Measurements from ENCODE around the gene DDB1. TPM values are rescaled to one million over a fixed set of nuclear protein-coding genes. Genes with fewer than 3 reads are reported as not detected.

Gene DDB1
- total and polyA plus RNA-seq, 9 of the 15 experiments (the other 6 are each of a cell fraction or from before 2014, with no cell fraction given) = 172 to 361 (median 266) TPM

GRCh38 chr11:61287338-61287977 lies 45.4 kb downstream of the DDB1 start (continued):
- peak; percentile 63; the same call in 1 of the 2 replicates for TF ChIP-seq ZNF511 (CRISPR knock-in tag; IDR thresholded peaks at IDR 0.05)
- TF ChIP-seq KDM1A (IDR thresholded peaks at IDR 0.05) = peak in 1 of 2 experiments; percentile 47; a peak in 2 of 4 replicates
- peak; percentile 36; the same call in 1 of the 2 replicates for TF ChIP-seq MGA (IDR thresholded peaks at IDR 0.05)
- peak; percentile 63 to 76; a peak in 3 of 4 replicates for TF ChIP-seq TEAD1 (CRISPR knock-in tag; IDR thresholded peaks at IDR 0.05)
- TF ChIP-seq NEUROD1 (IDR thresholded peaks at IDR 0.05; ENCODE audit: borderline replicate concordance, low read depth, low read length, partially characterized antibody) = peak; percentile 86
- peak; percentile 92 for TF ChIP-seq STAT5A (IDR thresholded peaks at IDR 0.05; ENCODE audit: borderline replicate concordance, low read length)
- TF ChIP-seq CREB3L1 (IDR thresholded peaks at IDR 0.05; ENCODE audit: borderline replicate concordance, low read depth) = 0 out of 2 replicates have a peak, but pooled peaks have one; percentile 20
- peak; percentile 29; the same call in 1 of the 2 replicates for TF ChIP-seq HMGXB4 (CRISPR knock-in tag; IDR thresholded peaks at IDR 0.05)
- TF ChIP-seq, protein P1, sequence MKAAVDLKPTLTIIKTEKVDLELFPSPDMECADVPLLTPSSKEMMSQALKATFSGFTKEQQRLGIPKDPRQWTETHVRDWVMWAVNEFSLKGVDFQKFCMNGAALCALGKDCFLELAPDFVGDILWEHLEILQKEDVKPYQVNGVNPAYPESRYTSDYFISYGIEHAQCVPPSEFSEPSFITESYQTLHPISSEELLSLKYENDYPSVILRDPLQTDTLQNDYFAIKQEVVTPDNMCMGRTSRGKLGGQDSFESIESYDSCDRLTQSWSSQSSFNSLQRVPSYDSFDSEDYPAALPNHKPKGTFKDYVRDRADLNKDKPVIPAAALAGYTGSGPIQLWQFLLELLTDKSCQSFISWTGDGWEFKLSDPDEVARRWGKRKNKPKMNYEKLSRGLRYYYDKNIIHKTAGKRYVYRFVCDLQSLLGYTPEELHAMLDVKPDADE (conservative IDR thresholded peaks at IDR 0.05; ENCODE audit: control insufficient read depth, low read depth, low read length) = 0 out of 2 replicates have a peak, but pooled peaks have one; percentile 61
